HCT116 (cell line): ENCODE data around the gene TM7SF3. TPM values are rescaled to one million over a fixed set of nuclear protein-coding genes. Genes with fewer than 3 reads are reported as not detected.

Source experiments
- ATAC-seq: fragments of 200-7000 bp; cut with Tn5 transposase; 2 replicates; pipeline ENCODE4 v1.9.1; 2020; ENCODE audit warnings: mild to moderate bottlenecking, moderate library complexity
- BruUV-seq: library from RNA; stranded (reverse); fragments of 400-500 nt; replicated peaks from 2 replicates; lab custom pipeline; 2021; lab: Mats Ljungman, UMichigan
- CTCF ChIA-PET: fragments of 300-600 bp; sonication (Branson Sonifier 250); formaldehyde crosslinking; loops from one replicate; lab custom pipeline; 2021; ENCODE audit warnings: antibody characterized with exemption; lab: Charles Lee
- POLR2A ChIA-PET: fragments of 300-600, 350-600 bp; sonication (Branson Sonifier 250); formaldehyde crosslinking; loops from one replicate; lab custom pipeline; 2021; ENCODE audit warnings: antibody characterized with exemption; lab: Charles Lee
- RAD21 ChIA-PET, 2 experiments: fragments of 300-600 bp; sonication (Branson Sonifier 250); formaldehyde crosslinking; loops; one replicate each; lab custom pipeline; 2023; ENCODE audit warnings: low total read pairs in 2 of 2; ENCODE audit not compliant: uncharacterized antibody in 2 of 2, unreplicated experiment in 2 of 2, low non-redundant PET in 1 of 2; lab: Charles Lee
- DNase-seq: peaks from one replicate; pipeline ENCODE4 v3.0.0-alpha.2; 2010; ENCODE audit warnings: low read depth, low spot score
- H2AFZ ChIP-seq: fragments of 200-600 bp; shearing (Covaris generic), sonication (generic); 2 replicates; pipeline ENCODE4 v1.6.1; 2017; ENCODE audit warnings: low read depth, mixed run types, mixed read lengths, antibody characterized with exemption, low read length; ENCODE audit not compliant: poor library complexity, severe bottlenecking
- H3K27ac ChIP-seq: 2 replicates; pipeline ENCODE4 v1.5.1; 2012; ENCODE audit warnings: low read depth, low read length
- H3K27me3 ChIP-seq: fragments of 200-600 bp; sonication (generic); 2 replicates; pipeline ENCODE4 v1.6.1; 2016; ENCODE audit warnings: mixed run types, low read length, mixed read lengths; ENCODE audit not compliant: insufficient read depth
- H3K36me3 ChIP-seq, 2 experiments: fragments of 200-500 bp in 1 of 2; fragments of 200-600 bp in 1 of 2; sonication (Bioruptor generic) in 1 of 2; sonication (generic) in 1 of 2; 2 replicates each; pipeline versions ENCODE4 v1.5.1 to v1.6.1; 2014 to 2016; ENCODE audit warnings: low read length in 2 of 2, inconsistent platforms in 1 of 2, mixed read lengths in 1 of 2, mixed run types in 1 of 2; ENCODE audit not compliant: insufficient read depth in 2 of 2, control insufficient read depth in 1 of 2
- H3K4me1 ChIP-seq, 2 experiments: fragments of 200-600 bp in 1 of 2; sonication (generic) in 1 of 2; 2 replicates each; pipeline versions ENCODE4 v1.5.1 to v1.6.1; 2012 to 2017; ENCODE audit warnings: low read length in 2 of 2, inconsistent platforms in 1 of 2, mild to moderate bottlenecking in 1 of 2, mixed read lengths in 1 of 2, mixed run types in 1 of 2, moderate library complexity in 1 of 2; ENCODE audit not compliant: insufficient read depth in 2 of 2, control insufficient read depth in 1 of 2
- H3K4me2 ChIP-seq: fragments of 200-600 bp; sonication (generic); 2 replicates; pipeline ENCODE4 v1.6.1; 2017; ENCODE audit warnings: mixed run types, low read length, mixed read lengths
- H3K4me3 ChIP-seq, 2 experiments: fragments of 200-600 bp in 1 of 2; sonication (generic) in 1 of 2; replicated peaks in 1 of 2; 2 replicates each; pipeline ENCODE4 v1.5.1; 2011 to 2016; ENCODE audit warnings: low read length in 2 of 2, control low read depth in 1 of 2, low read depth in 1 of 2, mild to moderate bottlenecking in 1 of 2, mixed read lengths in 1 of 2, mixed run types in 1 of 2
- H3K79me2 ChIP-seq: fragments of 200-600 bp; sonication (generic); 2 replicates; pipeline ENCODE4 v1.6.1; 2017; ENCODE audit warnings: mild to moderate bottlenecking, mixed run types, low read length, moderate library complexity, mixed read lengths; ENCODE audit not compliant: insufficient read depth
- H3K9ac ChIP-seq: fragments of 200-600 bp; sonication (generic); 2 replicates; pipeline ENCODE4 v1.6.1; 2016; ENCODE audit warnings: low read length, mixed read lengths
- H3K9me2 ChIP-seq: fragments of 200-600 bp; sonication (generic), shearing (Covaris generic); 2 replicates; pipeline ENCODE4 v1.6.1; 2017; ENCODE audit warnings: mixed run types, mild to moderate bottlenecking, moderate library complexity; ENCODE audit not compliant: insufficient read depth
- H3K9me3 ChIP-seq, 2 experiments: fragments of 200-500 bp in 1 of 2; fragments of 200-600 bp in 1 of 2; sonication (Bioruptor generic) in 1 of 2; sonication (generic) in 1 of 2; 2 replicates each; pipeline ENCODE4 v1.6.1; 2014 to 2017; ENCODE audit warnings: low read length in 2 of 2, mixed read lengths in 2 of 2, inconsistent platforms in 1 of 2, low read depth in 1 of 2, mild to moderate bottlenecking in 1 of 2, mixed run types in 1 of 2, moderate library complexity in 1 of 2; ENCODE audit not compliant: control insufficient read depth in 1 of 2, insufficient read depth in 1 of 2
- H4K20me1 ChIP-seq: fragments of 200-600 bp; sonication (generic), shearing (Covaris generic); 2 replicates; pipeline ENCODE4 v1.6.1; 2017; ENCODE audit warnings: mixed run types, mild to moderate bottlenecking, moderate library complexity; ENCODE audit not compliant: insufficient read depth
- CEBPB ChIP-seq: IDR thresholded peaks from 2 replicates; pipeline ENCODE4 v1.6.1; 2012; ENCODE audit warnings: low read depth
- EGR1 ChIP-seq: IDR thresholded peaks from 2 replicates; pipeline ENCODE4 v1.6.1; 2012; ENCODE audit warnings: low read depth
- EZH2 ChIP-seq: fragments of 200-600 bp; sonication (generic); IDR thresholded peaks from 2 replicates; pipeline ENCODE4 v1.6.1; 2017; ENCODE audit warnings: antibody characterized with exemption, mixed run types
- RAD21 ChIP-seq: IDR thresholded peaks from 2 replicates; pipeline ENCODE4 v1.6.1; 2012; ENCODE audit warnings: low read depth, mild to moderate bottlenecking
- SIN3A ChIP-seq: IDR thresholded peaks from 2 replicates; pipeline ENCODE4 v1.6.1; 2012; ENCODE audit warnings: low read depth
- SP1 ChIP-seq: IDR thresholded peaks from 2 replicates; pipeline ENCODE4 v1.6.1; 2012; ENCODE audit warnings: low read depth
- TCF7L2 ChIP-seq: IDR thresholded peaks from 2 replicates; pipeline ENCODE4 v1.7.0; 2011; ENCODE audit warnings: borderline replicate concordance, inconsistent platforms; ENCODE audit not compliant: insufficient read depth, insufficient read length; ENCODE audit errors: extremely low read depth
- ZNF274 ChIP-seq: fragments of 200-500 bp; sonication (Bioruptor generic); IDR thresholded peaks from 2 replicates; pipeline ENCODE4 v1.6.1; 2014; ENCODE audit warnings: mild to moderate bottlenecking, low read depth, low read length, inconsistent platforms
- intact Hi-C: fragments of 100-400 bp; cut with micrococcal nuclease; formaldehyde crosslinking; loops from 2 replicates; pipeline ENCODE4 v1.10.0; 2022
- total RNA-seq: library from RNA; stranded (reverse); gene quantifications from one replicate; pipeline ENCODE4 v1.2.1, GENCODE V29; 2021; ENCODE audit not compliant: unreplicated experiment
- TF ChIP-seq, protein P1 (sequence below): IDR thresholded peaks from 2 replicates; pipeline ENCODE4 v1.6.1; 2011; ENCODE audit warnings: mild to moderate bottlenecking, low read length, moderate library complexity; ENCODE audit not compliant: insufficient replicate concordance; ENCODE audit errors: extremely low read depth
- TF ChIP-seq, protein P2 (sequence below): IDR thresholded peaks from 2 replicates; pipeline ENCODE4 v1.6.1; 2012; ENCODE audit warnings: low read depth

Gene TM7SF3
- total RNA-seq, 1 experiment from 2014 or later, result 46.5 TPM

- H3K4me3 ChIP-seq, result no peak overlapping the region
- no peaks in the 10 kb centered on the region; a peak in 1 of 4 replicates for H3K36me3 ChIP-seq
- CTCF ChIA-PET, result no interaction called here
- POLR2A ChIA-PET, result no interaction called here
- no peaks in the 10 kb centered on the region for H3K4me1 ChIP-seq
- no peak overlapping the region for H2AFZ ChIP-seq
- H3K27me3 ChIP-seq, result no peaks in the 10 kb centered on the region
- RAD21 ChIA-PET, result no interaction called here
- no peaks in the 10 kb centered on the region for H3K9me2 ChIP-seq
- BruUV-seq, result no TSS peak
- H4K20me1 ChIP-seq, result no peaks in the 10 kb centered on the region
- TF ChIP-seq, protein P1, sequence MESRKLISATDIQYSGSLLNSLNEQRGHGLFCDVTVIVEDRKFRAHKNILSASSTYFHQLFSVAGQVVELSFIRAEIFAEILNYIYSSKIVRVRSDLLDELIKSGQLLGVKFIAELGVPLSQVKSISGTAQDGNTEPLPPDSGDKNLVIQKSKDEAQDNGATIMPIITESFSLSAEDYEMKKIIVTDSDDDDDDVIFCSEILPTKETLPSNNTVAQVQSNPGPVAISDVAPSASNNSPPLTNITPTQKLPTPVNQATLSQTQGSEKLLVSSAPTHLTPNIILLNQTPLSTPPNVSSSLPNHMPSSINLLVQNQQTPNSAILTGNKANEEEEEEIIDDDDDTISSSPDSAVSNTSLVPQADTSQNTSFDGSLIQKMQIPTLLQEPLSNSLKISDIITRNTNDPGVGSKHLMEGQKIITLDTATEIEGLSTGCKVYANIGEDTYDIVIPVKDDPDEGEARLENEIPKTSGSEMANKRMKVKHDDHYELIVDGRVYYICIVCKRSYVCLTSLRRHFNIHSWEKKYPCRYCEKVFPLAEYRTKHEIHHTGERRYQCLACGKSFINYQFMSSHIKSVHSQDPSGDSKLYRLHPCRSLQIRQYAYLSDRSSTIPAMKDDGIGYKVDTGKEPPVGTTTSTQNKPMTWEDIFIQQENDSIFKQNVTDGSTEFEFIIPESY, result no peak
- TF ChIP-seq TCF7L2, result no peak
- no peak for TF ChIP-seq SP1
- TF ChIP-seq EZH2, result no peak
- TF ChIP-seq EGR1, result no peak
- no peak for TF ChIP-seq RAD21
- TF ChIP-seq SIN3A, result no peak
- no peak for TF ChIP-seq CEBPB
- TF ChIP-seq ZNF274, result no peak
- TF ChIP-seq, protein P2, sequence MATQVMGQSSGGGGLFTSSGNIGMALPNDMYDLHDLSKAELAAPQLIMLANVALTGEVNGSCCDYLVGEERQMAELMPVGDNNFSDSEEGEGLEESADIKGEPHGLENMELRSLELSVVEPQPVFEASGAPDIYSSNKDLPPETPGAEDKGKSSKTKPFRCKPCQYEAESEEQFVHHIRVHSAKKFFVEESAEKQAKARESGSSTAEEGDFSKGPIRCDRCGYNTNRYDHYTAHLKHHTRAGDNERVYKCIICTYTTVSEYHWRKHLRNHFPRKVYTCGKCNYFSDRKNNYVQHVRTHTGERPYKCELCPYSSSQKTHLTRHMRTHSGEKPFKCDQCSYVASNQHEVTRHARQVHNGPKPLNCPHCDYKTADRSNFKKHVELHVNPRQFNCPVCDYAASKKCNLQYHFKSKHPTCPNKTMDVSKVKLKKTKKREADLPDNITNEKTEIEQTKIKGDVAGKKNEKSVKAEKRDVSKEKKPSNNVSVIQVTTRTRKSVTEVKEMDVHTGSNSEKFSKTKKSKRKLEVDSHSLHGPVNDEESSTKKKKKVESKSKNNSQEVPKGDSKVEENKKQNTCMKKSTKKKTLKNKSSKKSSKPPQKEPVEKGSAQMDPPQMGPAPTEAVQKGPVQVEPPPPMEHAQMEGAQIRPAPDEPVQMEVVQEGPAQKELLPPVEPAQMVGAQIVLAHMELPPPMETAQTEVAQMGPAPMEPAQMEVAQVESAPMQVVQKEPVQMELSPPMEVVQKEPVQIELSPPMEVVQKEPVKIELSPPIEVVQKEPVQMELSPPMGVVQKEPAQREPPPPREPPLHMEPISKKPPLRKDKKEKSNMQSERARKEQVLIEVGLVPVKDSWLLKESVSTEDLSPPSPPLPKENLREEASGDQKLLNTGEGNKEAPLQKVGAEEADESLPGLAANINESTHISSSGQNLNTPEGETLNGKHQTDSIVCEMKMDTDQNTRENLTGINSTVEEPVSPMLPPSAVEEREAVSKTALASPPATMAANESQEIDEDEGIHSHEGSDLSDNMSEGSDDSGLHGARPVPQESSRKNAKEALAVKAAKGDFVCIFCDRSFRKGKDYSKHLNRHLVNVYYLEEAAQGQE, result no peak
- peaks cover 59% of the 10 kb centered on the region for H3K79me2 ChIP-seq
- no peak overlapping the region for H3K9ac ChIP-seq
- ATAC-seq (no peak), DNase-seq (no peak)
- H3K27ac ChIP-seq, result no peak overlapping the region
- H3K4me2 ChIP-seq, result no peak overlapping the region
- H3K9me3 ChIP-seq, result no peaks in the 10 kb centered on the region
- intact Hi-C loops, result no loop called here
Measured at GRCh38 chr12:27006797-27007467, 7.3 kb downstream of the TM7SF3 start.
